Measurements from ENCODE around the gene SLC22A5.
"Not testable (repeated sequence)": the region's sequence is repeated elsewhere in the genome, so short reads cannot be mapped to it uniquely, and the experiment has no call there.

SLC22A5 gene

DNA sequence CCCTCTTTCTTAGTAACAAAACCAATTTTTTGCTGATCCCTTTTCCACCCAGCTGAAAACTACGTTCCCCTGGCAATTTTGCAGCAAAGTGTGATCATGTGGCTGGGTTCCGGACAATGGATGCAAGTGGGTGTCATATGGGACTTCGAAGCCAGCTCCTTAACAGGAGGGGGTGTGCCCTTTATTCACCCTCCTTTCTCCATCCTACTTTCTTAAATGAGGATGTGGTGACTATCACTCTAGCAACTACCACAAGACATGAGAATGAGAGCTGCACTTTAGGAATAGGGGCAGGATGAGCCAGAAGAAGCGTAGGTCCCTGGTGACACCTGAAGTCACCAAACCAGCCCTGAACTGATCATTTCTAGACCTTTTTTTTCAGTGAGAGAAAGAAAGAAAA is 62.1 kb downstream of the SLC22A5 start:
- DNase-seq (ENCODE audit: low read depth in 1 of 2, low spot score in 1 of 2): no peak
- TF ChIP-seq JUND (IDR thresholded peaks at IDR 0.05; ENCODE audit: low read depth): no peak
- in situ Hi-C loops (cut with HindIII; ENCODE audit: low pct_unique_long_range_greater_than_20kb, low sequenced_read_pairs): no loop called here

DNA sequence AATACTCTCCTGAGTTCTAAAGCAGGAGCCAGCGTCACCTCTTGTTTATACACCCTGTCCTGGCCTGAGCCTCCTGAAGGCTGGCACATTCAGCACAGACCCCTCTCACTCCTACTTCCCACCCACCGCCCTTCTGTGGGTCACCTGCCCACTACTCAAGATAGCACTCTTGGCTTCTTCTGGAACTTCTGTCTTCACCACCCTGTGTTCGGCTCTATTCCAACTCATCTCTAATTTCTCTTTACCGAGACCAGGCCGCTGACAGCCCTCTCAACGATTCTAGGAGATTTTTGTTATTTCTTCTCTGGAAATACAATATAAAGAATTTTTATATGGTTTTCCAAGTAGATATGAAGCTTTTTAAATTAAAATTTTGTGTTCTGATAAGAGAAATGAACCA is 63.6 kb downstream of the SLC22A5 start:
- DNase-seq (ENCODE audit: low read depth in 1 of 2, low spot score in 1 of 2): no peak
- in situ Hi-C loops (cut with HindIII; ENCODE audit: low pct_unique_long_range_greater_than_20kb, low sequenced_read_pairs): no loop called here
- TF ChIP-seq JUND (IDR thresholded peaks at IDR 0.05; ENCODE audit: low read depth): no peak

DNA sequence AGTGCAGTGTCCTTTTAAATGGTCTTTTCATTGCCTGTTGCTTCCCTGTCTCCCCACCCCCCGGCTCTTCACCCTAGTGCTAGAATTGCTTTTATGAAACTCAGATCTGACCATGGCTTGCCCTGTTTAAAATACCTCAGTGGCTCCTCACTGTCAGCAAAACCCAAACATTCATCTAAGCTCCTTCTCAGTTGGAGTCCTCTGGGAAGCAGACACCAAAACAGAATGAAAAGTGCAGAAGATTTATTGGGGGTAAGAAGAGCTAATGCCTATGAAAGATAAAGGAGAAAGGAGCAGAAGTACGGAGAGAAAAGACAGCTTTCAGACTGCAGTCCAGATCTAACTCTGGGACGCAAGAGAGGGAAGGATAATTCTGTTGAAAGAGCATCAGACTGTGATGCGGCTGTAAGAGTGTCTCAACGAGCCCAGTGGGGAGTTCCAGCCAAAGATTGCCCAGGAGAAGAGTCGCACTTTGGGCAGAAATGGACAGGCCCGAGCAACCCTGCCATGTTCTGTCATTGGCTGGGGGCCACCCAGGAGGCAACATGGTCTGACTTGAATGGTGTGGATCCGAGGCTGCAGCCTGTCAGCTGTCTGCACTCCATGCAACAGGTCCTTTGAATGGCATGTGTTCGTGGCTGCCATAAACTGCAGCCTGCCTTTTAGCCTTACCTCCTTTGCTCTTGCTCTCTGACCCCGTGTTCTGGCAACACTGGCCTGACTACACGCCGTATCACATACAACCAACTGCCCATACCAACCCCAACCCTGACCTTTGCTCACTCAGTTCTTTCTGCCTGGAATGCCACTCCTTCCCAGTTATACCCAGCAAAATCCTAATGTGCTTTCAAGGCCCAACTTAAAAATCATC is 65.1 kb downstream of the SLC22A5 start:
- in situ Hi-C loops (cut with HindIII; ENCODE audit: low pct_unique_long_range_greater_than_20kb, low sequenced_read_pairs): no loop called here
- DNase-seq (ENCODE audit: low read depth in 1 of 2, low spot score in 1 of 2): no peak
- TF ChIP-seq JUND (IDR thresholded peaks at IDR 0.05; ENCODE audit: low read depth): no peak

DNA sequence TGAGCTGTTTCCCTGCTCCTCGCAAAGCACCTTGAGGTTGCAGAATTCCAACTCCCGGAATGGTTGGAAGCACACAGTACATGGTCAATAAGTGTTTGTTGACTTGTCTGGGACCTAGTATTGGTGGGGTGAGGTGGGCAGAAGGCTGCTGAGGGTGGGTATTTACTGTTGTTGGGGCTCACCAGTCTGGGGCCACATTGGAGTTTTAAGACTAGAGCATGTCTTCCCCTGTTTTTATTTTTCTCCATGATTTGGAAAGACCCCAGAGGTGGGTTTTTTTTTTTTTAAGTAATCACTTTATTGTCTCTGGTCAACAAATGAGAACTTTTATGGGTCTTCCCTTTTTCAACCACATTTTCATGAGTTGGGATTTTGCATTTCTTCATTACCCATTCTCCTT is 65.9 kb downstream of the SLC22A5 start:
- in situ Hi-C loops (cut with HindIII; ENCODE audit: low pct_unique_long_range_greater_than_20kb, low sequenced_read_pairs): no loop called here
- TF ChIP-seq JUND (IDR thresholded peaks at IDR 0.05; ENCODE audit: low read depth): no peak
- no peak for DNase-seq (ENCODE audit: low read depth in 1 of 2, low spot score in 1 of 2)

DNA sequence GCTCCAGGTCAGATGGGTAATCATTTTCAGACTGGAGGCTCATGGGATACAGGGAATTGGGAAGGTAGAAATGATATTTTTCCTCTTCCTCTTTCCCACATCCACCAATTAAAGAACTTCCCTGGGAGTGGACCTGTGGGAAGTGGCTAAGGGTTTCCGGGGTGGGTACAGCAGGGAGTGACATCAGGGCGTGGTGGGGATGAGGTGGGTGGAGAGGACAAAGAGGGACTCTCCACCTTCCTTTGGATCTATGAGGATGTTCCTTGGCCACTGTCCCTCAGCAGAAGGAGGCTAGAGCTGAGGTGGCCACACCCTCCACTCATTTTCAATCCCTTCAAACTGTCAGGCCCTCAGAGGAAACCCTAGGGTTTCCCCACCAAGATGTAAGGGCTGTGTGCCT is 66.4 kb downstream of the SLC22A5 start:
- TF ChIP-seq JUND (IDR thresholded peaks at IDR 0.05; ENCODE audit: low read depth): no peak
- in situ Hi-C loops (cut with HindIII; ENCODE audit: low pct_unique_long_range_greater_than_20kb, low sequenced_read_pairs): no loop called here
- DNase-seq (ENCODE audit: low read depth in 1 of 2, low spot score in 1 of 2): no peak

DNA sequence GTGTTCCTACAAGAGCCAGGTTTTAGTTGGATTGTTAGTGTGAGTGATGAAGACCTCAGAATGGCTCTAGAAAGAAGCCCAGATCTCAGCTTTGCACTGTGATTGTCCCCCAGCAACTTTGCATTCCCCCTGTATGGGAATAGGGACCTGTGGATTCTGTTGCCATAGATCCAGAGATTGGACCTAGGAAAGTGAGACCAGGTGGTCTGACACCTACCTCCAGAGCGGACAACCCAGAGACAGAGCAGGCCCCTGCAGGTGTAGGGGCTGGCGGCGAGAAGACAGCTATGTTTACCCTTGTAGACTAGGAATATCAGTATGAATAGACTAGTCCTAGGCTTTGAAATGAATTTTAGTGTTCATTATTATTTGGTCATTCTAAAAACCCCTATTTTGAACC is 67.4 kb downstream of the SLC22A5 start:
- in situ Hi-C loops (cut with HindIII; ENCODE audit: low pct_unique_long_range_greater_than_20kb, low sequenced_read_pairs): no loop called here
- TF ChIP-seq JUND (IDR thresholded peaks at IDR 0.05; ENCODE audit: low read depth): no peak
- no peak for DNase-seq (ENCODE audit: low read depth in 1 of 2, low spot score in 1 of 2)

DNA sequence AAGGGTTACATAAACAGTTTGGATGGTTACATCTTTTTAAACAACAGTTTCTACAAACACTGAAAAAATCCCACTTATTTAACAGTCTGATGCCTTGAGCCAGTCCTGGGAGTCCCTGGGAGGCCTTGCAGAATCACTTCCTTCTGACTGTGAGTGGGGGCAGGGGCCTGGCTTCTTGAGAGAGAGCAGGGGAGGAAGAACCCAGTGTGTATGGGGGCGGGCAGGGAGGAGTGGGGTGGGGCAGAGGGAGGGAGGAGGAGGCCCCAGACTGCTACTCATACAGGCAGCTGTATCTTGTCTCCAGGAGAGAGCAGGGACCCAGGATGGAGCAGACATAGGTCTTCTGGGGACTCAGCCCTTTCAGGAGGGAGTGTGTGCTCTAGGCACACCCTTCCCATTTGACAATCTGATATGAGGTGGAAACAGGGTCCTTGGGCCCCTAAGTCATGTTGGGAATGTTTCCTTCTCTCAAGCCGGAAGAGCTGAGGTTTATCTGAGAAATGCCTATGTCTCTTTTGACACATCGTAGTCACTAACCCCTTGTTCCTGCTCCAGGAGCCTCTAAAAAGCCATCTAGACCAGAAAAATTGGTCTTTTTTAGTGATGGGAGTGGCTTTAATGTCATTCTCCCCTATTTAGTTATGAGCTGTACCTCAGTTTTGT is 68.2 kb downstream of the SLC22A5 start:
- no peak for DNase-seq (ENCODE audit: low read depth in 1 of 2, low spot score in 1 of 2)
- in situ Hi-C loops (cut with HindIII; ENCODE audit: low pct_unique_long_range_greater_than_20kb, low sequenced_read_pairs): no loop called here
- TF ChIP-seq JUND (IDR thresholded peaks at IDR 0.05; ENCODE audit: low read depth): no peak

DNA sequence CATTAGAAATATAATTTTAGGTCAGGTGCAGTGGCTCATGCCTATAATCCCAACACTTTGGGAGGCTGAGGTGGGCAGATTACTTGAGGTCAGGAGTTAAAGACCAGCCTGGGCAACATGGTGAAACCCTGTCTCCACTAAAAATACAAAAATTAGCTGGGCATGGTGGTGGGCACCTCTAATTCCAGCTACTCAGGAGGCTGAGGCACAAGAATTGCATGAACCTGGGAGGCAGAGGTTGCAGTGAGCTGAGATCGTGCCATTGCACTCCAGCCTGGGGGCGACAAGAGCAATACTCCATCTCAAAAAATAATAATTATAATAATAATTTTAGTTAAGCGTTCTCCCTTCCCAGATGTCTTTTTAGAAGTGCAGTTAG is 68.7 kb downstream of the SLC22A5 start:
- in situ Hi-C loops (cut with HindIII; ENCODE audit: low pct_unique_long_range_greater_than_20kb, low sequenced_read_pairs); DNase-seq (ENCODE audit: low read depth in 1 of 2, low spot score in 1 of 2): not testable (repeated sequence)

DNA sequence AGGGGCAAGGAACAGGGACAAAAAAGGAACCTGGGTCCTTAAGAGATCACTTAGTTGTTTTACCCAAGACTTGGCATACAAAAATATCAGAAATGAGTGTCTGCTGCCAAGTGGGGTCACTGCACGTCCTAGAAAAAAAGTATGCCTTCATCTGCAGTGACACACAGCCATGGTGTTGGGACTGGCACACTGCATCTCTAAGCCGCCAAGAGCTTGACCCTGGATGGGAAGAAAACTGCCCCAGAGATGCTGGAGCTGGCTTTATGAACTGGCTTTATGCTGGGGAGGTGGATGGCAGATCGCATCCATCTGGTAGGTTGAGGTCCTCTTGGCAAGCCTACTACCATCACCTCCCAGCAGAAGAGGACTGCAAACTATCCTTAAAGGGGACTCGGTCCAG is 69.4 kb downstream of the SLC22A5 start:
- no peak for TF ChIP-seq JUND (IDR thresholded peaks at IDR 0.05; ENCODE audit: low read depth)
- DNase-seq (ENCODE audit: low read depth in 1 of 2, low spot score in 1 of 2): no peak

DNA sequence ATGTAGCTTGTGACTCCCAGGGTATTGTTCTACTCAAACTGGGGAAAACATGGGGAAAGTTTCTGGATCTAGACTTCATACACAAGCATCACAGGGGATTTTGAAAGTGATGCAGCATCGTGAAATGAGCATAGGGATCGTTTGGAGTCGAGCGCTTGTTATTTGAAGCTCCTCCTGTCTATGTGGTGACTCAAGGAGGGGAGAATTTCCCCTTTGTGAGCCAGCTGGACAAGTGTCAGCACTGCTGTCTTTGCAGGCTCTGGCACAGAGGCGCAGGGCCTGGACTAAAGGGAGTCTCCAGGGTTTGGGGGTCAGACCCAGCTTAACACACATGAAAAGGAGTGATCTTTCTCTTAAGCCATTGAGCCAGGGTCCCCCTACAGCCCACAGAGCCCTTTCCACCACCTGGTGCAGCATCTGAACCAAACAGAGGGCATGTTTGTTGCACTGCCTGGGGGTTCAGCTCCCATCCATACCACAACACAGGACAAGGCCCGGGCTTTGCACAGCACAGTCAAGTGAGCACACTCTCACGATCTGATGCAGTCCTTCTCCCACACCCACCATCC is 70.1 kb downstream of the SLC22A5 start:
- DNase-seq (ENCODE audit: low read depth in 1 of 2, low spot score in 1 of 2): no peak
- in situ Hi-C loops (cut with HindIII; ENCODE audit: low pct_unique_long_range_greater_than_20kb, low sequenced_read_pairs): no loop called here
- no peak for TF ChIP-seq JUND (IDR thresholded peaks at IDR 0.05; ENCODE audit: low read depth)

More for the DNA sequence above, 69.4 kb downstream of the SLC22A5 start:
- in situ Hi-C loops (cut with HindIII; ENCODE audit: low pct_unique_long_range_greater_than_20kb, low sequenced_read_pairs): no loop called here

DNA sequence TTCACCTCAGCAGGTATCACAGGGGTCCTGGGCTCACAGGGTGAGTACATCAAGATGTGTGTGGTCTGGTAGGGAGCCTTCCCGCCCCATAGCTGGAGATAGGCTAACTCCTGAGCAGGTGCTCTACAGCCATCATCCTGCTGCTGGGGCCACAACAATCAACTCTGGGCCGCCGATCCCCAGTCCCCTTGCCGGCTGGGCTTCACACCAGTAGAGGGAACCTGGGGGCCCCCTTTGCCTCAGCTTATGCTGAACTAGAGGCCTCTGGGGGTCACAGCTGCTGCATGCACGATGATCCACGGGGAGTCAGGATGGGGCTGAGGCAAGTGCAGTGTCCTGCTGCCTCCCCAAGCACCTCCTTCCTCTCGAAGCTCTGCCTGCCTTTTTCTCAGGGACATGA is 74.6 kb downstream of the SLC22A5 start:
- in situ Hi-C loops (cut with HindIII; ENCODE audit: low pct_unique_long_range_greater_than_20kb, low sequenced_read_pairs): no loop called here

More for the DNA sequence above, 74.6 kb downstream of the SLC22A5 start:
- no peak for TF ChIP-seq JUND (IDR thresholded peaks at IDR 0.05; ENCODE audit: low read depth)
- no peak for DNase-seq (ENCODE audit: low read depth in 1 of 2, low spot score in 1 of 2)
